GM12891 (cell line): ENCODE results near the gene CHRNA1.

Experiments used
- POLR2A ChIP-seq: IDR thresholded peaks from 2 replicates; pipeline ENCODE4 v1.6.1; 2011; ENCODE audit warnings: low read depth, low read length, control low read depth
- POLR2AphosphoS5 ChIP-seq: IDR thresholded peaks from 2 replicates; pipeline ENCODE4 v1.6.1; 2011; ENCODE audit warnings: low read depth, low read length, control low read depth
- POU2F2 ChIP-seq: IDR thresholded peaks from 2 replicates; pipeline ENCODE4 v1.6.1; 2011; ENCODE audit warnings: low read depth, mild to moderate bottlenecking, control low read depth, low read length, moderate library complexity
- SPI1 ChIP-seq: IDR thresholded peaks from 2 replicates; pipeline ENCODE4 v1.6.1; 2011; ENCODE audit warnings: low read depth, low read length, control low read depth
- TAF1 ChIP-seq: IDR thresholded peaks from 2 replicates; pipeline ENCODE4 v1.6.1; 2011; ENCODE audit warnings: low read depth, low read length, control low read depth

- TF ChIP-seq POLR2A (no peak), POLR2AphosphoS5 (no peak), TAF1 (no peak), POU2F2 (no peak), SPI1 (no peak)
These were observed 32.1 kb upstream of the CHRNA1 start for GRCh38 chr2:174796319-174796771.
